A549 (cell line): ENCODE results near the gene ARMCX4. TPM values are rescaled to one million over a fixed set of nuclear protein-coding genes. Genes with fewer than 3 reads are reported as not detected.

Source experiments
- ATAC-seq, 2 experiments: fragments of 200-7000 bp in 1 of 2; fragments of >200 bp in 1 of 2; cut with Nextera tagmentation in 1 of 2; cut with Tn5 transposase in 1 of 2; 3 replicates each; pipeline versions ENCODE4 v1.8.0 to v1.9.1; 2018 to 2020; ENCODE audit warnings: mild to moderate bottlenecking in 1 of 2, moderate library complexity in 1 of 2
- CTCF ChIA-PET: fragments of 300-600 bp; sonication (Branson Sonifier 250); formaldehyde crosslinking; extraction: SDS; loops from one replicate; lab custom pipeline; 2021; ENCODE audit warnings: antibody characterized with exemption, inconsistent platforms; lab: Yijun Ruan, JAX
- POLR2A ChIA-PET: fragments of 350-600 bp; formaldehyde crosslinking; extraction: SDS; loops from one replicate; lab custom pipeline; 2021; ENCODE audit warnings: antibody characterized with exemption, inconsistent platforms; lab: Yijun Ruan, JAX
- DNase-seq, 2 experiments: peaks; one replicate each; pipeline versions ENCODE4 v3.0.0 to v3.0.0-alpha.2; 2011 to 2016; ENCODE audit warnings: low read depth in 1 of 2, low spot score in 1 of 2
- FAIRE-seq: peaks from 2 replicates; lab custom pipeline; 2011; peaks lifted over from hg19 to GRCh38; lab: Jason Lieb, UNC
- H3K27ac ChIP-seq, 2 experiments: fragments of >200 bp; sonication (Bioruptor Twin); formaldehyde crosslinking; 3 replicates each; pipeline ENCODE4 v1.5.1; 2016 to 2017
- H3K4me1 ChIP-seq: fragments of >200 bp; sonication (Bioruptor Twin); formaldehyde crosslinking; 3 replicates; pipeline ENCODE4 v1.6.1; 2016
- H3K4me2 ChIP-seq: fragments of >200 bp; sonication (Bioruptor Twin); formaldehyde crosslinking; 3 replicates; pipeline ENCODE4 v1.6.1; 2016
- H3K4me3 ChIP-seq: fragments of >200 bp; sonication (Bioruptor Twin); formaldehyde crosslinking; 3 replicates; pipeline ENCODE4 v1.5.1; 2016
- H3K9me3 ChIP-seq: fragments of >200 bp; sonication (Bioruptor Twin); formaldehyde crosslinking; 3 replicates; pipeline ENCODE4 v1.6.1; 2016
- CEBPB ChIP-seq, 2 experiments: fragments of >200 bp in 1 of 2; sonication (Bioruptor Twin) in 1 of 2; formaldehyde crosslinking in 1 of 2; IDR thresholded peaks; 2 replicates each; pipeline ENCODE4 v1.6.1; 2012 to 2016
- CHD2 ChIP-seq: fragments of 150-350 bp; IDR thresholded peaks from 2 replicates; pipeline ENCODE4 v1.6.1; 2014; ENCODE audit warnings: low read length; ENCODE audit not compliant: partially characterized antibody
- CHD4 ChIP-seq: fragments of 200-600 bp; sonication (generic); IDR thresholded peaks from 2 replicates; pipeline ENCODE4 v1.6.1; 2016; ENCODE audit warnings: antibody characterized with exemption, mild to moderate bottlenecking, borderline replicate concordance
- EP300 ChIP-seq, 2 experiments: fragments of >200 bp; sonication (Bioruptor Twin); formaldehyde crosslinking; IDR thresholded peaks; 2 replicates in 1 of 2; 3 replicates in 1 of 2; pipeline ENCODE4 v1.6.1; 2016 to 2017
- FOSB ChIP-seq: fragments of 250-450 bp; sonication (Bioruptor Pico); IDR thresholded peaks from 2 replicates; pipeline ENCODE4 v1.5.0; 2020; ENCODE audit warnings: mild to moderate bottlenecking, moderate library complexity
- FOSL2 ChIP-seq, 2 experiments: fragments of 450-650 bp in 1 of 2; fragments of >200 bp in 1 of 2; sonication (Bioruptor Twin) in 1 of 2; formaldehyde crosslinking; IDR thresholded peaks; 2 replicates each; pipeline versions ENCODE4 v1.5.0 to v1.6.1; 2016 to 2020; ENCODE audit warnings: mild to moderate bottlenecking in 1 of 2, moderate library complexity in 1 of 2
- GATA3 ChIP-seq: IDR thresholded peaks from 2 replicates; pipeline ENCODE4 v1.6.1; 2012; ENCODE audit warnings: borderline replicate concordance
- HDAC2 ChIP-seq: fragments of 200-600 bp; sonication (generic); IDR thresholded peaks from 2 replicates; pipeline ENCODE4 v1.6.1; 2016
- HES2 ChIP-seq: fragments of >200 bp; sonication (Bioruptor Twin); formaldehyde crosslinking; IDR thresholded peaks from 2 replicates; pipeline ENCODE4 v1.6.1; 2016
- HEYL ChIP-seq: fragments of 250-450 bp; sonication (Bioruptor Pico); IDR thresholded peaks from 2 replicates; pipeline ENCODE4 v1.8.0; 2021; ENCODE audit warnings: mild to moderate bottlenecking, moderate library complexity
- HOXB13 ChIP-seq: fragments of 250-450 bp; sonication (Bioruptor Pico); IDR thresholded peaks from 2 replicates; pipeline ENCODE4 v1.5.0; 2020; ENCODE audit warnings: low read depth, mild to moderate bottlenecking, moderate library complexity
- KDM5A ChIP-seq: fragments of 200-600 bp; sonication (generic); IDR thresholded peaks from 2 replicates; pipeline ENCODE4 v1.6.1; 2016; ENCODE audit warnings: antibody characterized with exemption, mild to moderate bottlenecking
- NR3C1 ChIP-seq: fragments of >200 bp; sonication (Bioruptor Twin); formaldehyde crosslinking; IDR thresholded peaks from 3 replicates; pipeline ENCODE4 v1.6.1; 2017
- PHF8 ChIP-seq: fragments of 200-600 bp; sonication (generic); IDR thresholded peaks from 2 replicates; pipeline ENCODE4 v1.6.1; 2016; ENCODE audit warnings: low read depth, mild to moderate bottlenecking, antibody characterized with exemption, moderate library complexity, borderline replicate concordance
- POLR2A ChIP-seq: IDR thresholded peaks from 2 replicates; pipeline ENCODE4 v1.6.1; 2012; ENCODE audit warnings: mild to moderate bottlenecking, low read length
- RAD21 ChIP-seq, 2 experiments: fragments of >200 bp in 1 of 2; sonication (Bioruptor Twin) in 1 of 2; formaldehyde crosslinking in 1 of 2; IDR thresholded peaks in 1 of 2; conservative IDR thresholded peaks in 1 of 2; 2 replicates in 1 of 2; 3 replicates in 1 of 2; pipeline ENCODE4 v1.6.1; 2012 to 2018; ENCODE audit warnings: inconsistent platforms in 1 of 2
- SMC3 ChIP-seq: fragments of >200 bp; sonication (Bioruptor Twin); formaldehyde crosslinking; IDR thresholded peaks from 3 replicates; pipeline ENCODE4 v1.6.1; 2018; ENCODE audit warnings: inconsistent platforms
- SREBF2 ChIP-seq: fragments of 450-650 bp; IDR thresholded peaks from 2 replicates; pipeline ENCODE4 v1.6.1; 2014; ENCODE audit warnings: mild to moderate bottlenecking, moderate library complexity
- TP53 ChIP-seq: fragments of 250-450 bp; sonication (Bioruptor Pico); IDR thresholded peaks from 2 replicates; pipeline ENCODE4 v1.5.0; 2021; ENCODE audit warnings: mild to moderate bottlenecking, moderate library complexity
- ZNF302 ChIP-seq: fragments of 250-450 bp; sonication (Bioruptor Pico); IDR thresholded peaks from 2 replicates; pipeline ENCODE4 v1.9.0; 2021; ENCODE audit warnings: inconsistent platforms, mild to moderate bottlenecking, moderate library complexity
- WGBS: methylation state at CpG from one replicate; pipeline ENCODE4 v1.1.6; 2017; ENCODE audit errors: missing lambda C conversion rate; 5-methylcytosine and 5-hydroxymethylcytosine counted together
- polyA plus RNA-seq, 4 experiments: library from polyadenylated mRNA; depleted of rRNA in 3 of 4; stranded (reverse); fragments of >200 nt; fragmentation: RNase III in 1 of 4; extraction: RNeasy Plus Mini Kit Qiagen cat#74134 plus additional on column Dnase treatment in 1 of 4; gene quantifications; 2 replicates in 3 of 4; 3 replicates in 1 of 4; pipeline ENCODE4 v1.2.3, GENCODE V29; 2011 to 2017
- TF ChIP-seq, protein P1 (sequence below): fragments of >200 bp; sonication (Bioruptor Twin); formaldehyde crosslinking; IDR thresholded peaks from 3 replicates; pipeline ENCODE4 v1.6.1; 2016
- TF ChIP-seq, protein P2 (sequence below): IDR thresholded peaks from 2 replicates; pipeline ENCODE4 v1.6.1; 2012; ENCODE audit warnings: low read depth, borderline replicate concordance
- TF ChIP-seq, protein P3 (sequence below): IDR thresholded peaks from 2 replicates; pipeline ENCODE4 v1.6.1; 2012

The ARMCX4 gene
- polyA plus RNA-seq, 2 of the 4 experiments (the other 2 are of a cell fraction), result 1.2 to 1.4 TPM

DNA sequence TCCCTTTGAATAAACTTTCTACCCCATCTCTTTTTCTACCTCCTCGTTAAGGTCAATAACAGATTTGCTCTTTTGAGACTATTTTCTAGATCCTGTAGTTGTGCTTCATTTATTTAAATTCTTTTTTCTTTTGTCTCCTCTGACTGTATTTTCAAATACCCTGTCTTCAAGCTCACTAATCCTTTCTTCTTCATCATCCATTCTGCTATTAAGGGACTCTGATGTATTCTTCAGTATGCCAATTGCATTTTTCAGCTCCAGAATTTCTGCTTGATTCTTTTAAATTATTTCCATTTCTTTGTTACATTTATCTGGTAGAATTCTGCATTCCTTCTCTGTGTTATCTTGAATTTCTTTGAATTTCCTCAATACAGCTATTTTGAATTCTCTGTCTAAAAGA is 36.0 kb upstream of the ARMCX4 start (continued):
- TF ChIP-seq FOSL2 (IDR thresholded peaks at IDR 0.05) (no peak), FOSL2 (CRISPR knock-in tag; IDR thresholded peaks at IDR 0.05) (no peak)

DNA sequence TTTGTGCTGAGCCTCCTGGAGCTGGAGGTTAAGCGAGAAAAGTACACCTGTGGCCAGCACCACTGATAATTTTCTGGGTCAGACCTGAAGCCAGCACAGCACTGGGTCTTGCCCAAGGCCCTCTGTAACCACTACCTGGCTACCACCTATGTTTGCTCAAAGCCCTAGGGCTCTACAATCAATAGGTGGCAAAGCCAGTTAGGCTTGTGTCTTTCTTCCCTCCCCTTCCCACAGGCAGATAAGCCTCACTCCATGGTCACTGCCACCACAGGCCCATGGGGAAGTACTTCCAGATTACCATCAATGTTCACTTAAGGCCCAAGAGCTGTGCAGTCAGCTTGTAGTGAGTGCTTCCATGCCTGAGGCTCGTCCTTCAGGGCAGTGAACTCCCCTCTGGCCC is 35.2 kb upstream of the ARMCX4 start:
- no peak for FAIRE-seq
- 27% methylated on average over 2 of the region's 2 CpGs for WGBS
- TF ChIP-seq PHF8, result no peak
- no peak for TF ChIP-seq HDAC2
- TF ChIP-seq CHD4, result no peak
- TF ChIP-seq, protein P1, sequence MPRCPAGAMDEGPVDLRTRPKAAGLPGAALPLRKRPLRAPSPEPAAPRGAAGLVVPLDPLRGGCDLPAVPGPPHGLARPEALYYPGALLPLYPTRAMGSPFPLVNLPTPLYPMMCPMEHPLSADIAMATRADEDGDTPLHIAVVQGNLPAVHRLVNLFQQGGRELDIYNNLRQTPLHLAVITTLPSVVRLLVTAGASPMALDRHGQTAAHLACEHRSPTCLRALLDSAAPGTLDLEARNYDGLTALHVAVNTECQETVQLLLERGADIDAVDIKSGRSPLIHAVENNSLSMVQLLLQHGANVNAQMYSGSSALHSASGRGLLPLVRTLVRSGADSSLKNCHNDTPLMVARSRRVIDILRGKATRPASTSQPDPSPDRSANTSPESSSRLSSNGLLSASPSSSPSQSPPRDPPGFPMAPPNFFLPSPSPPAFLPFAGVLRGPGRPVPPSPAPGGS, result no peak
- TF ChIP-seq HEYL (CRISPR knock-in tag), result no peak
- TF ChIP-seq SMC3, result no peak
- no peak for TF ChIP-seq HES2
- TF ChIP-seq KDM5A, result no peak
- ChIA-PET CTCF (interaction anchor here (1.3 kb wide), 1 partner anchor 35 kb away, joined by 4 read pairs; no protein-coding TSS in a partner anchor), POLR2A (no interaction called here)
- no peak for ATAC-seq
- Histone ChIP-seq H3K27ac (no peak overlapping the region), H3K9me3 (no peaks in the 10 kb centered on the region), H3K4me2 (no peak overlapping the region), H3K4me3 (no peak overlapping the region), H3K4me1 (no peaks in the 10 kb centered on the region)
- no peak for DNase-seq

GRCh38 chrX:101450961-101451360 is 34.3 kb upstream of the ARMCX4 start:
- H3K27ac ChIP-seq, result no peak overlapping the region
- ChIA-PET POLR2A (no interaction called here), CTCF (no interaction called here)
- TF ChIP-seq CEBPB (IDR thresholded peaks at IDR 0.05) (no peak), GATA3 (no peak), POLR2A (no peak), KDM5A (no peak), SREBF2 (no peak), RAD21 (conservative IDR thresholded peaks at IDR 0.05 in 1 of 2, IDR thresholded peaks at IDR 0.05 in 1 of 2) (no peak), CHD2 (no peak), FOSB (CRISPR knock-in tag) (no peak), ZNF302 (CRISPR knock-in tag) (no peak), HOXB13 (CRISPR knock-in tag) (no peak), HDAC2 (no peak), EP300 (IDR thresholded peaks at IDR 0.05) (no peak), TP53 (CRISPR knock-in tag) (no peak), NR3C1 (no peak)
- TF ChIP-seq, protein P2, sequence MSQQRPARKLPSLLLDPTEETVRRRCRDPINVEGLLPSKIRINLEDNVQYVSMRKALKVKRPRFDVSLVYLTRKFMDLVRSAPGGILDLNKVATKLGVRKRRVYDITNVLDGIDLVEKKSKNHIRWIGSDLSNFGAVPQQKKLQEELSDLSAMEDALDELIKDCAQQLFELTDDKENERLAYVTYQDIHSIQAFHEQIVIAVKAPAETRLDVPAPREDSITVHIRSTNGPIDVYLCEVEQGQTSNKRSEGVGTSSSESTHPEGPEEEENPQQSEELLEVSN, result no peak
- TF ChIP-seq, protein P3, sequence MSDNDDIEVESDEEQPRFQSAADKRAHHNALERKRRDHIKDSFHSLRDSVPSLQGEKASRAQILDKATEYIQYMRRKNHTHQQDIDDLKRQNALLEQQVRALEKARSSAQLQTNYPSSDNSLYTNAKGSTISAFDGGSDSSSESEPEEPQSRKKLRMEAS, result no peak
- H3K4me3 ChIP-seq, result no peak overlapping the region
- DNase-seq, result no peak
- H3K9me3 ChIP-seq, result no peaks in the 10 kb centered on the region
- 28% methylated on average over 2 of the region's 2 CpGs for WGBS
- FAIRE-seq, result no peak
- H3K4me1 ChIP-seq, result no peaks in the 10 kb centered on the region
- no peak for ATAC-seq
- H3K4me2 ChIP-seq, result no peak overlapping the region
